Measurements from ENCODE around the gene PIMREG. TPM values are rescaled to one million over a fixed set of nuclear protein-coding genes. Genes with fewer than 3 reads are reported as not detected.

The PIMREG gene
- total RNA-seq, 1 experiment from 2014 or later, result 41.2 TPM

Other genes with a start within 250 kb of the PIMREG start
- gene AIPL1, start 9.3 kb upstream of the PIMREG start, total RNA-seq (2021; ENCODE audit: unreplicated experiment), result not detected
- gene PITPNM3, start 112.1 kb downstream of the PIMREG start, total RNA-seq (2021; ENCODE audit: unreplicated experiment), result 0.44 TPM
- gene KIAA0753, start 196.3 kb downstream of the PIMREG start, total RNA-seq (2021; ENCODE audit: unreplicated experiment), result 13.0 TPM
- 137 TPM for gene TXNDC17, start 196.6 kb downstream of the PIMREG start, total RNA-seq (2021; ENCODE audit: unreplicated experiment)
- gene MED31, start 207.2 kb downstream of the PIMREG start, total RNA-seq (2021; ENCODE audit: unreplicated experiment), result 18.6 TPM
- gene C17orf100, start 207.3 kb downstream of the PIMREG start, total RNA-seq (2021; ENCODE audit: unreplicated experiment), result 2.8 TPM